IMR-90 (cell line): Measurements from ENCODE around the gene PPIL6. TPM values are rescaled to one million over a fixed set of nuclear protein-coding genes. Genes with fewer than 3 reads are reported as not detected.

ENCODE experiments used
- ATAC-seq: fragments of 200-7000 bp; cut with Tn5 transposase; 2 replicates; pipeline ENCODE4 v1.9.1; 2020; ENCODE audit warnings: low read depth, mild to moderate bottlenecking, moderate library complexity
- BruUV-seq: library from RNA; stranded (reverse); fragments of 400-500 nt; replicated peaks from 2 replicates; lab custom pipeline; 2021; lab: Mats Ljungman, UMichigan
- CTCF ChIA-PET: fragments of 300-600 bp; formaldehyde crosslinking; extraction: SDS; loops from one replicate; lab custom pipeline; 2021; ENCODE audit warnings: antibody characterized with exemption; lab: Yijun Ruan, JAX
- POLR2A ChIA-PET: fragments of 300-600 bp; sonication (Branson Sonifier 250); formaldehyde crosslinking; loops from one replicate; lab custom pipeline; 2022; ENCODE audit warnings: antibody characterized with exemption; ENCODE audit not compliant: unreplicated experiment; lab: Charles Lee
- DNase-seq: peaks from one replicate; pipeline ENCODE4 v3.0.0; 2013
- H2AFZ ChIP-seq: replicated peaks from 2 replicates; pipeline ENCODE3; 2013; ENCODE audit warnings: low read length, mild to moderate bottlenecking; ENCODE audit not compliant: poor library complexity
- H2AK5ac ChIP-seq: 2 replicates; pipeline ENCODE4 v1.6.1; 2013; ENCODE audit warnings: low read depth, low read length, inconsistent platforms
- H2AK9ac ChIP-seq: replicated peaks from 2 replicates; pipeline ENCODE3; 2013; ENCODE audit warnings: mild to moderate bottlenecking, low read depth, low read length, moderate library complexity; ENCODE audit not compliant: poor library complexity
- H2BK120ac ChIP-seq: 2 replicates; pipeline ENCODE4 v1.6.1; 2013; ENCODE audit warnings: low read depth, low read length, inconsistent platforms
- H2BK15ac ChIP-seq: 3 replicates; pipeline ENCODE4 v1.6.1; 2013; ENCODE audit warnings: low read depth, low read length, inconsistent platforms
- H2BK20ac ChIP-seq: 2 replicates; pipeline ENCODE4 v1.6.1; 2013; ENCODE audit warnings: low read depth, mild to moderate bottlenecking, inconsistent platforms, low read length, moderate library complexity
- H2BK5ac ChIP-seq: 2 replicates; pipeline ENCODE4 v1.6.1; 2013; ENCODE audit warnings: mild to moderate bottlenecking, low read depth, low read length, inconsistent platforms; ENCODE audit not compliant: poor library complexity, severe bottlenecking
- H3K14ac ChIP-seq: replicated peaks from 2 replicates; pipeline ENCODE4 v1.6.1; 2013; ENCODE audit warnings: low read depth, low read length, inconsistent platforms
- H3K18ac ChIP-seq: 2 replicates; pipeline ENCODE4 v1.6.1; 2013; ENCODE audit warnings: low read depth, low read length, control low read depth
- H3K23ac ChIP-seq: 2 replicates; pipeline ENCODE4 v1.6.1; 2013; ENCODE audit warnings: low read depth, low read length, inconsistent platforms
- H3K27ac ChIP-seq: 2 replicates; pipeline ENCODE4 v1.5.1; 2013; ENCODE audit warnings: mild to moderate bottlenecking, control low read depth, low read length; ENCODE audit not compliant: insufficient read depth
- H3K27me3 ChIP-seq: 2 replicates; pipeline ENCODE4 v1.6.1; 2013; ENCODE audit warnings: low read length; ENCODE audit not compliant: control insufficient read depth, insufficient read depth
- H3K36me3 ChIP-seq: 2 replicates; pipeline ENCODE4 v1.6.1; 2013; ENCODE audit warnings: low read length, mixed read lengths; ENCODE audit not compliant: control insufficient read depth, insufficient read depth
- H3K4ac ChIP-seq: 2 replicates; pipeline ENCODE4 v1.6.1; 2013; ENCODE audit warnings: low read depth, low read length, inconsistent platforms
- H3K4me1 ChIP-seq: 2 replicates; pipeline ENCODE4 v1.6.1; 2013; ENCODE audit warnings: low read length, mixed read lengths; ENCODE audit not compliant: control insufficient read depth, insufficient read depth
- H3K4me2 ChIP-seq: 2 replicates; pipeline ENCODE4 v1.6.1; 2013; ENCODE audit warnings: low read depth, mild to moderate bottlenecking, control low read depth, low read length, moderate library complexity
- H3K4me3 ChIP-seq: 2 replicates; pipeline ENCODE4 v1.5.1; 2013; ENCODE audit warnings: low read depth, mild to moderate bottlenecking, control low read depth, low read length, moderate library complexity; ENCODE audit not compliant: insufficient read depth
- H3K56ac ChIP-seq: 2 replicates; pipeline ENCODE4 v1.6.1; 2013; ENCODE audit warnings: low read length, inconsistent platforms; ENCODE audit not compliant: insufficient read depth; ENCODE audit errors: extremely low read depth
- H3K79me1 ChIP-seq, 2 experiments: 2 replicates each; pipeline ENCODE4 v1.6.1; 2013; ENCODE audit warnings: low read length in 2 of 2, inconsistent platforms in 1 of 2, low read depth in 1 of 2
- H3K9ac ChIP-seq: 2 replicates; pipeline ENCODE4 v1.6.1; 2013; ENCODE audit warnings: low read depth, low read length, control low read depth
- H3K9me1 ChIP-seq: 2 replicates; pipeline ENCODE4 v1.6.1; 2013; ENCODE audit warnings: low read length, inconsistent platforms; ENCODE audit not compliant: insufficient read depth
- H3K9me3 ChIP-seq: 2 replicates; pipeline ENCODE4 v1.6.1; 2013; ENCODE audit warnings: low read length; ENCODE audit not compliant: control insufficient read depth, insufficient read depth
- H4K20me1 ChIP-seq: 2 replicates; pipeline ENCODE4 v1.6.1; 2013; ENCODE audit warnings: low read length, inconsistent platforms; ENCODE audit not compliant: insufficient read depth
- H4K5ac ChIP-seq: 2 replicates; pipeline ENCODE4 v1.6.1; 2013; ENCODE audit warnings: mild to moderate bottlenecking, low read depth, low read length, control low read depth
- H4K8ac ChIP-seq, 2 experiments: 2 replicates each; pipeline ENCODE4 v1.6.1; 2013; ENCODE audit warnings: low read depth in 2 of 2, low read length in 2 of 2, control low read depth in 1 of 2, inconsistent platforms in 1 of 2
- H4K91ac ChIP-seq: 2 replicates; pipeline ENCODE4 v1.6.1; 2013; ENCODE audit warnings: low read depth, low read length, inconsistent platforms; ENCODE audit not compliant: insufficient read depth
- BHLHE40 ChIP-seq: fragments of 150-350 bp; IDR thresholded peaks from 2 replicates; pipeline ENCODE4 v1.6.1; 2016; ENCODE audit warnings: mild to moderate bottlenecking, low read depth, low read length
- CEBPB ChIP-seq: IDR thresholded peaks from 2 replicates; pipeline ENCODE4 v1.6.1; 2012; ENCODE audit warnings: low read depth, low read length, improper control_type of control experiment
- CHD1 ChIP-seq: IDR thresholded peaks from 2 replicates; pipeline ENCODE4 v1.6.1; 2012; ENCODE audit warnings: low read depth, low read length, improper control_type of control experiment
- FOS ChIP-seq: fragments of 150-350 bp; IDR thresholded peaks from 2 replicates; pipeline ENCODE4 v1.6.1; 2016; ENCODE audit warnings: low read depth, low read length
- MAFK ChIP-seq: IDR thresholded peaks from 2 replicates; pipeline ENCODE4 v1.6.1; 2012; ENCODE audit warnings: low read depth, low read length, improper control_type of control experiment
- MAZ ChIP-seq: IDR thresholded peaks from 2 replicates; pipeline ENCODE4 v1.6.1; 2012; ENCODE audit warnings: low read depth, mild to moderate bottlenecking, low read length, improper control_type of control experiment, moderate library complexity, borderline replicate concordance
- NFE2L2 ChIP-seq: fragments of 150-350 bp; IDR thresholded peaks from 2 replicates; pipeline ENCODE4 v1.6.1; 2016; ENCODE audit warnings: low read depth, mild to moderate bottlenecking, low read length
- POLR2A ChIP-seq: IDR thresholded peaks from 2 replicates; pipeline ENCODE4 v1.6.1; 2012; ENCODE audit warnings: mild to moderate bottlenecking, low read depth, low read length
- RAD21 ChIP-seq: IDR thresholded peaks from 2 replicates; pipeline ENCODE4 v1.6.1; 2012; ENCODE audit warnings: low read length, improper control_type of control experiment
- SMC3 ChIP-seq: fragments of 150-350 bp; IDR thresholded peaks from 2 replicates; pipeline ENCODE4 v1.6.1; 2016; ENCODE audit warnings: low read depth, mild to moderate bottlenecking, antibody characterized with exemption, low read length, moderate library complexity
- WGBS, 2 experiments: methylation state at CpG; one replicate each; pipeline versions ENCODE4 v1.1.5 to v1.1.7; 2013; ENCODE audit warnings: missing lambda C conversion rate in 2 of 2; ENCODE audit not compliant: insufficient read length in 1 of 2; ENCODE audit errors: extremely low coverage in 2 of 2; 5-methylcytosine and 5-hydroxymethylcytosine counted together
- dilution Hi-C: fragments of 300-500 bp; cut with HindIII; formaldehyde crosslinking; loops from one replicate; pipeline ENCODE4 v1.14.3; 2018; ENCODE audit warnings: low sequenced_read_pairs; ENCODE audit not compliant: unreplicated experiment
- in situ Hi-C: fragments of 300-500 bp; cut with MboI; formaldehyde crosslinking; loops from 3 replicates; pipeline ENCODE4 v1.14.3; 2019; ENCODE audit warnings: low sequenced_read_pairs, inconsistent platforms, mixed read lengths
- intact Hi-C: fragments of 100-400 bp; cut with micrococcal nuclease; formaldehyde crosslinking; loops from 2 replicates; pipeline ENCODE4 v1.10.0; 2022
- polyA plus RNA-seq, 3 experiments: library from polyadenylated mRNA; depleted of rRNA; stranded (reverse); fragments of >200 nt; gene quantifications; 2 replicates each; pipeline ENCODE4 v1.2.3, GENCODE V29; 2012; ENCODE audit warnings: low replicate concordance in 1 of 3
- total RNA-seq: library from RNA; depleted of rRNA; stranded (reverse); fragments of >200 nt; gene quantifications from 2 replicates; pipeline ENCODE4 v1.2.3, GENCODE V29; 2012
- TF ChIP-seq, protein P1 (sequence below): fragments of 150-350 bp; IDR thresholded peaks from 2 replicates; pipeline ENCODE4 v1.6.1; 2016; ENCODE audit warnings: low read depth, mild to moderate bottlenecking, low read length, moderate library complexity, borderline replicate concordance
- TF ChIP-seq, protein P2 (sequence below): fragments of 150-350 bp; IDR thresholded peaks from 2 replicates; pipeline ENCODE4 v1.6.1; 2017; ENCODE audit warnings: mild to moderate bottlenecking, antibody characterized with exemption, low read length, low read depth

The PPIL6 gene
- total and polyA plus RNA-seq, 2 of the 4 experiments (the other 2 are of a cell fraction) = 0.15 to 0.18 TPM

DNA sequence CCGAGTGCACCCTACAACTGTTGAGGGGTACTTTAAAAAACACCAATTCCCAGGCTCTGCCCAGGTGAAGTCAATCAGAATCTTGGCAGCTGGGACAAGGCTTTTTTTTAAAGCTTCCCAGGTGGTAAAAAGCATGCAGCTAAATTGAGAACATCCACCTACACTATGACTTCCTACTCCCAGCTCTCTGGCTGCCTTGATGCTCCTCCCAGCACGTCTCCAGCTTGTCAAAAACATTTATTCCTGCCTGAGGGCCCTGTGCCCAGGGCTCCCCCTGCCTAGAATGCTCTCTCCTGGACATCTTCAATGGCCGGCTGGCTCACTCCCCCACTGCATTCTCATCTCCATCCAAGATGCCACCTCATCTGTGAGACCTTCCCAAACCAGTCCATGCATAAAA is 32.7 kb upstream of the PPIL6 start:
- Histone ChIP-seq H2BK15ac (no peak overlapping the region), H4K5ac (no peak overlapping the region), H3K4ac (no peak overlapping the region), H2AK5ac (no peak overlapping the region), H3K18ac (no peak overlapping the region), H2BK120ac (no peak overlapping the region), H3K56ac (no peak overlapping the region), H4K20me1 (peaks cover 7% of the 10 kb centered on the region), H3K79me1 (peaks cover 32 to 48% of the 10 kb centered on the region in 2 experiments), H2AFZ (no peak overlapping the region), H3K4me2 (no peak overlapping the region), H2AK9ac (no peak overlapping the region), H2BK20ac (no peak overlapping the region), H3K27me3 (no peaks in the 10 kb centered on the region), H4K91ac (no peak overlapping the region), H3K9ac (no peak overlapping the region), H3K27ac (no peak overlapping the region), H3K4me1 (peaks cover 6% of the 10 kb centered on the region), H3K14ac (no peak overlapping the region), H3K23ac (no peak overlapping the region), H3K4me3 (no peak overlapping the region), H3K36me3 (peaks cover 47% of the 10 kb centered on the region), H4K8ac (no peak overlapping the region), H3K9me1 (peaks cover 16% of the 10 kb centered on the region), H2BK5ac (no peak overlapping the region), H3K9me3 (no peaks in the 10 kb centered on the region)
- in situ Hi-C loops = no loop called here
- CTCF ChIA-PET = no interaction called here
- POLR2A ChIA-PET = no interaction called here
- intact Hi-C loops = no loop called here
- BruUV-seq = no TSS peak
- DNase-seq (no peak), ATAC-seq (no peak)
- TF ChIP-seq MAZ = no peak
- no peak for TF ChIP-seq CHD1
- TF ChIP-seq NFE2L2 = no peak
- no peak for TF ChIP-seq RAD21
- TF ChIP-seq, protein P1, sequence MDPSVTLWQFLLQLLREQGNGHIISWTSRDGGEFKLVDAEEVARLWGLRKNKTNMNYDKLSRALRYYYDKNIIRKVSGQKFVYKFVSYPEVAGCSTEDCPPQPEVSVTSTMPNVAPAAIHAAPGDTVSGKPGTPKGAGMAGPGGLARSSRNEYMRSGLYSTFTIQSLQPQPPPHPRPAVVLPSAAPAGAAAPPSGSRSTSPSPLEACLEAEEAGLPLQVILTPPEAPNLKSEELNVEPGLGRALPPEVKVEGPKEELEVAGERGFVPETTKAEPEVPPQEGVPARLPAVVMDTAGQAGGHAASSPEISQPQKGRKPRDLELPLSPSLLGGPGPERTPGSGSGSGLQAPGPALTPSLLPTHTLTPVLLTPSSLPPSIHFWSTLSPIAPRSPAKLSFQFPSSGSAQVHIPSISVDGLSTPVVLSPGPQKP = no peak
- TF ChIP-seq FOS = no peak
- TF ChIP-seq, protein P2, sequence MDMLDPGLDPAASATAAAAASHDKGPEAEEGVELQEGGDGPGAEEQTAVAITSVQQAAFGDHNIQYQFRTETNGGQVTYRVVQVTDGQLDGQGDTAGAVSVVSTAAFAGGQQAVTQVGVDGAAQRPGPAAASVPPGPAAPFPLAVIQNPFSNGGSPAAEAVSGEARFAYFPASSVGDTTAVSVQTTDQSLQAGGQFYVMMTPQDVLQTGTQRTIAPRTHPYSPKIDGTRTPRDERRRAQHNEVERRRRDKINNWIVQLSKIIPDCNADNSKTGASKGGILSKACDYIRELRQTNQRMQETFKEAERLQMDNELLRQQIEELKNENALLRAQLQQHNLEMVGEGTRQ = no peak
- TF ChIP-seq SMC3 = no peak
- TF ChIP-seq POLR2A = no peak
- no peak for TF ChIP-seq MAFK
- TF ChIP-seq CEBPB = no peak
- TF ChIP-seq BHLHE40 = no peak
- dilution Hi-C loops = no loop called here
- WGBS, 2 experiments = 100% methylated on average over 1 of the region's 3 CpGs; no CpG with 5 or more reads in 1 of the 2 experiments
